ENCODE results near the gene PPP1R37. TPM values are rescaled to one million over a fixed set of nuclear protein-coding genes. Genes with fewer than 3 reads are reported as not detected.
A peak's percentile ranks its signal among the peaks of the same experiment; 100 is the strongest.

Gene PPP1R37, protein sequence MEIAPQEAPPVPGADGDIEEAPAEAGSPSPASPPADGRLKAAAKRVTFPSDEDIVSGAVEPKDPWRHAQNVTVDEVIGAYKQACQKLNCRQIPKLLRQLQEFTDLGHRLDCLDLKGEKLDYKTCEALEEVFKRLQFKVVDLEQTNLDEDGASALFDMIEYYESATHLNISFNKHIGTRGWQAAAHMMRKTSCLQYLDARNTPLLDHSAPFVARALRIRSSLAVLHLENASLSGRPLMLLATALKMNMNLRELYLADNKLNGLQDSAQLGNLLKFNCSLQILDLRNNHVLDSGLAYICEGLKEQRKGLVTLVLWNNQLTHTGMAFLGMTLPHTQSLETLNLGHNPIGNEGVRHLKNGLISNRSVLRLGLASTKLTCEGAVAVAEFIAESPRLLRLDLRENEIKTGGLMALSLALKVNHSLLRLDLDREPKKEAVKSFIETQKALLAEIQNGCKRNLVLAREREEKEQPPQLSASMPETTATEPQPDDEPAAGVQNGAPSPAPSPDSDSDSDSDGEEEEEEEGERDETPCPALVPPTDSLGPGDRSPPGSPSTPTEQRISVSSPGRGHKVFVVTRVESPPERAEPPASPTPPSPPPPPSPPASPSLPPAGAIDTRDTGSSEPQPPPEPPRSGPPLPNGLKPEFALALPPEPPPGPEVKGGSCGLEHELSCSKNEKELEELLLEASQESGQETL
- 20.1 TPM for polyA plus RNA-seq (2013, experiment 1 of 2; ENCODE audit: insufficient read length)
- 21.1 TPM for polyA plus RNA-seq (2013, experiment 2 of 2; ENCODE audit: insufficient read length)

DNA sequence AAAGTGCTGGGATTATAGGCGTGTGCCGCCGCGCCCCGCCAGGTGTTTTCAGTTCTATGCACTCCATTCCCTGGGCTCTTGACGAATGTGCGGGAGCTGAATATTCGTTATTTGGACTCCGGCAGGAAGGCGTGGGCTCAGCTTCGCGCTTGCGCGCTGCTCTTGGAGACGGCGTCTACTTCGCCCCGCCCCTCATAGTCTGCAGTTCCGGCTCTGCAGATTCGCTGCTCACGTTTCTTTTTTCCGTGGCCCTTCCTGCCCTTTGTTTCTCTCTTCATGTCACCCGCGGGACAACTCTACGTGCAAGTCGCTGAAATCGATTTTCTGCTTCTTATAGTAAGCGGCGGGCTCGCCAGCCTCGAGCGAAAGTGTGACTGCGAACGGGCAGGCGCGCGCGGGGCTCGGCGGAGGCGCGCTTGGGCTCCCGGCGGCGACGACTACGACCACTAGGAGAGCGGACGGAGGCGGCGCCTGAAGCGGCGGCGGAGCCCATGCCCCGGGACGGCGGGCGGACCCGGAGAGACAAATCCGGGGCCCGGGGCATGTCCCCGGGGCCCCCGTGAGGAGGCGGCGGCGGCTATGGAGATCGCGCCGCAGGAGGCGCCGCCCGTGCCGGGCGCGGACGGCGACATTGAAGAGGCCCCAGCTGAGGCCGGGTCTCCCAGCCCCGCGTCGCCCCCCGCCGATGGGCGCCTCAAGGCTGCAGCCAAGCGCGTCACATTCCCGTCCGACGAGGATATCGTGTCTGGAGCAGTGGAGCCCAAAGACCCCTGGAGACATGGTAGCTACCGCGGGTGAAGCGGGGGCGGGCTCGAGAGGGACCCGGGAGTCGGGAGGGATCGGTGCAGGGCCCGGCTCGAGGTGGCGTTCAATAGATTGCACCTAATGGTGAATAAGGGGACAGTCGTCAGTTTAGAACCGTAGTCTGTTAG, at the start of gene PPP1R37:
Gene PPP1R37 (plus strand): TSS at position 433 of the 932 bp plus-strand sequence. CDS start 147 bp downstream, at position 580.
- DNase-seq, result peak; percentile 98

DNA sequence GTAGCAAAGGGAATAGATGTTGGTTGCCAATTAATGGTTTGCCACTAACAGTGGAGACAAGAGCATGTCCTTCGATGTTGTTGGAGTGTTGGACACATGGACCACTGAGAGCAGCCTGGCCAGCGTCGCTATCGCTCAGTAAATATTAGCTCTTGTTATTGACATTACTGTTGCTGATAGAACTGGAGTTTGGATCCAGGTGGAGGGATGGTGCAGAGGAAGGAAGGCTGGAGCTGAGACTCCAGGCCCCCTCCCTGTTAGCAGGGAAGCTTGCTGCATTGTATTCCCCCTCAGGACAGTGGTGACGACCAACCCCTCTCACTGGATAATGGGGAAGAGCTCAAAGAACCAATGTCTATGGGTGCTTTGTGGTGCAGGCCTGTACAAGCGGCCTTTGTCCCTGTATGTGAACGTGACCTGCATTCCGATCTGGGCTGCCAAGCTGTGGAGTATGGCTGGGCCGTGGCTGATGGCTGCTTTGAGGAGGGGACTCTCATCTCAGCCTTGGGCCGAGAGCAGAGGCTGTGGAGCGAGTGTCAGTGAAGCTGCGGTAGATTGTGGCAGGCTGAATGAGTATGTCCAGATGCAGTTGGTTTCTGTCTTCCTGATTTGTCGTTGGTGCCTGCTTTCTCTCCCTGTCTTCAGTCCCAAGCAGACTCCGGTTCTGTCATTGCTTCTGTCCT, 47.2 kb upstream of the PPP1R37 start:
- no peak for DNase-seq

DNA sequence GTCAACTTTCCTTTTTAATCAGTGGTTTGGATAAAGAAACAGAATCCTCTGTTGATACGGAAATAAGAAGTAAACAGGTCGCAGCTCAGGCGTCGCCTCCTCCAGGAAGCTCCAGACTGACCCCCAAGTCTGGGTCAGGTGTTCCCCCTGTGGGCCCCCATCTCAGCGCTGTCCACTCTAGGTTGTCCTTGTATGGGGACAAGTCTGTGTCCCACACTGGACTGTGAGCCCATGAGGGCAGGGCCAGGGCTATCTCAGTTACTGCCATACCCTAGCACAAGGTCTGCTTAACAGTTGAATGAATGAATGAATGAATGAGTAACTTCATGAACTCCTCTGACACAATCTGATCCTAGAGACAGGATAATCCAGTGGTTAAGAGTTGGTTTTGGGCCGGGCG, 46.6 kb upstream of the PPP1R37 start:
- no peak for DNase-seq

DNA sequence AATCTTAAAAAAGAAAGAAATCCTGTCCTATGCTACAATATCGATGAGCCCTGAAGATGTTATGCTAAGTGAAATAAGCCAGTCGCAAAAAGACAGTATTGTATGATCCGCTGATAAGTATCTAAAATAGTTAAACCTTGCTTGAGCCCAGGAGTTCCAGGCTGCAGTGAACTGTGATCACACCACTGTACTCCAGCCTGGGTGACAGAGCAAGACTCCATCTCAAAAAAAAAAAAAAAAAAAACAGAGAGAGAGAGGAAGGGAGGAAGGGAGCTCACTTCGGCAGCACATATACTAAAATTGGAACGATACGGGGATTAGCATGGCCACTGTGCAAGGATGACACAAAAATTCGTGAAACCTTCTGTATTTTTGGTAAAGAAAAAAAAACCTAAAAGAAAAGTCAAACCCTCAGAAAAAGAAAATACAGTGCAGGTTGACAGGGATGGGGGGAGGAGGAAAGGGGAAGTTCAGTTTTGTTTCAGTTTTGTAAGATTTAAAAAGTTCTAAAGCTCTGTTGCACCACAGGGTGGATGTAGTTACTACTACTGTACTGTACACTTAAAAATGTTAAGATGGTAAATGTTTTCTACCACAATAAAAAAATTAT, 45.7 kb upstream of the PPP1R37 start:
- no peak for DNase-seq

DNA sequence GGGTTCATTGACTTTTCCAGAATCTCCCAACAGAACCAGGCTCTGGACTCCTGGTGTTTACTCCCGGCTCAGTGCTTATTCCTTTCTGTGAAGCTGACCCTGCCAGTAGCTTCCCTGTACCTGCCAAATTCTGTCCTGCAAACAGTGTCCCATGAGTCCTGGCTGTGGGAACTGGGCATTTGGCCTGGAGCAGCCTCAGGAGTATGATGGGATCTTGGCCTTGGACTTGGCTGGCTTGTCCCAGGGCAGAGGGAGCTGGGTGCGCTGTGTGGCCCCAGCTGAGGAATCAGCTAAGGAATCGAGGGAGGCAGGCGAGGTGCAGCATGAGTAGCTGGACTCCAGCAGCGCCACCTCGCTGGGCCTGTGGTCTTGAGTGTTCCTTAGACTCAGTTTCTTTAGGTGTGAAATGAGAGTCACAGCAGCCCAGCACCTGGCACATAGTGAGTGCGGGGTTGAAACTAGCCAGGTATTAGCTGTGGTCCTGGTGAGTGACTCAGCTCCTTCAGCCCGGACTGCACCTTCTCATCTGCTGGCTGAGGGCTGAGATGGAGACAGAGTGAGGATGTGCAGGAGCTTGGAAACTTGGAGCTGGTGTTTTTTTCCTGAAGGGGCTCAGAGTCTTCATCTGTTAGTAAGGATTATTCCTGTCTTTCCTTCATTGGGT, 43.8 kb upstream of the PPP1R37 start:
- no peak for DNase-seq

DNA sequence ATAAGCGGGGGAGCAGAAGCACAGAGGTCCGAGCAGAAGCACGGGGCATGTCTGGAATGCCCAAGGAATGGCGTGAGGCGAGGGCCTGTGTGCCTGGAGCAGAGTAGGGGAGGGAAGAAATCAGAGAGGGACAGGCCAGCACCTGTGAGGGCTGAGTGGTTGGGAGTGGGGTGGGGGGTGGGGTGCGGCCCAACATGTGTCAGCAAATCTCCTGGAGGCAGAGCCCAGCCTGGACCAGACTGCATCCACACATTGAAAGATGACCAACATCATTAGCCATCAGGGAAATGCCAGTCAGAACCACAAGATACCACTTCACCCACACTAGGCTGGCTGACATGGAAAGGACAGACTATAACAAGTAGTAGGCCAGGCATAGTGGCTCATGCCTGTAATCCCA, 42.9 kb upstream of the PPP1R37 start:
- DNase-seq, result no peak

DNA sequence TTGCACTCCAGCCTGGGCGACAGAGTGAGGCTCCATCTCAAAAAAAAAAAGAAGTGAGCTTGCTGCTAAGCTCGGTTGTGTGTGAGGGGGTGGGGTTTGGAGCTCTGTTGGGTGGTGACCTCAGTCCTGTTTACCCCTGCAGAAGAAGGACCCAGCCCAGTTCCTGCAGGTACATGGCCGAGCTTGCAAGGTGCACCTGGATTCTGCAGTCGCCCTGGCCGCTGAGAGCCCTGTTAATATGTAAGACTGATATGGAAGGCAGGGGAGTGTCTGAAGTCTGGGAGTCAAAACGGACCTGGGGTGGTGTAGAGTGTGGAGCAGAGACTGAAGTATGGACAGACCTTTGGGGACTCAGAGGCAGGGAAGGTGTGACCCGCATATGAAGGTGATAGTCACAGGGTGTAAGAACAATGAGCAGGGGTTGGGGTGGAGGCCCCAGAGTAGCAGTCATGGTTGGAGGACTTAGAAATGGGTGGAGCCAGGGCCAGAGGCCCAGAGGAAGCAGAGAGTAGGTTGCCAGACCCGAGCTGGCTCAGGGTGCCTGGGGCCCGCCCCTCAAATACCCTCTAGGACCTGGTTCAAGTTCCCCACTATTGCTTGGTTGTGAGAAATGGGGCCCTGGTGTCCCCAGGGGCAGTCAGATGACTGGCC, 40.9 kb upstream of the PPP1R37 start:
- no peak for DNase-seq

DNA sequence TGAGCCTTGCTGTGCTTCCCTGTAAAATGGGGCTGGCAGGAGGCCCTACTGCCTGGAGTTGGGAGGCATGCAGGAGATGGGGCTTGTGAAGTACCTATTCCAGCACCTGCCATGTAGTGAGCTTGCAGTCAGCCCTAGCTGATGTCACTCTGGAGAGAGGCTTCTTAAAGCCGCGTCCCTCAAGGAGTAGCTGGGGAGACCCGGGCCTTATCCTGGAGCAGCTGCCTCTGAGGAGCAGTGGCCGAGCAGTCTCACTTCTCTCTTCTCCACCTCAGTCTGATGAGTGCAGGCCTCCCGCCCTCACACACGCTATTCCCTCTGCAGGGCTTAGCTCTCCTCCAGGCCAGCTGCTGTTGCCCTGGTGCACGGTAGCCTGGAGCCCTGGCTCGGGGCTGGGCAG, 36.1 kb upstream of the PPP1R37 start:
- no peak for DNase-seq

DNA sequence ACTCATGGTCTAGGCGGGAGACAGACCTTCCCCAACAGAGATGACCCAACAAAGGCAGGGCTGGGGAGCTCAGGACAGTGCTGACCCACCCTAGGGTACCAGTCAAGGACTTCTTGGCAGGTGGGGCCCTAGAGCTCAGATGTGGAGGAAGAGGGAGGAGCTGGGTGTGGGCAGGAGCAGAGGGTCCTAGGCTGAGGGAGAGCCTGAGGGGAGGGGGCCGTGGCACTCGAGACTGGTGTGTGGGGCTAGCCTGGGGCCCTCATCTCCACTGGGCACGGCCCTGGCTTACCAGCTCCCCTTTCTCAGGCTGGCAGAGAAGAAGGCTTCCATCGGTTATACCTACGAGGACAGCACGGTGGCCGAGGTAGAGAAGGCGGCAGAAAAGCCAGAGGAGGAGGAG, 35.5 kb upstream of the PPP1R37 start:
- no peak for DNase-seq

DNA sequence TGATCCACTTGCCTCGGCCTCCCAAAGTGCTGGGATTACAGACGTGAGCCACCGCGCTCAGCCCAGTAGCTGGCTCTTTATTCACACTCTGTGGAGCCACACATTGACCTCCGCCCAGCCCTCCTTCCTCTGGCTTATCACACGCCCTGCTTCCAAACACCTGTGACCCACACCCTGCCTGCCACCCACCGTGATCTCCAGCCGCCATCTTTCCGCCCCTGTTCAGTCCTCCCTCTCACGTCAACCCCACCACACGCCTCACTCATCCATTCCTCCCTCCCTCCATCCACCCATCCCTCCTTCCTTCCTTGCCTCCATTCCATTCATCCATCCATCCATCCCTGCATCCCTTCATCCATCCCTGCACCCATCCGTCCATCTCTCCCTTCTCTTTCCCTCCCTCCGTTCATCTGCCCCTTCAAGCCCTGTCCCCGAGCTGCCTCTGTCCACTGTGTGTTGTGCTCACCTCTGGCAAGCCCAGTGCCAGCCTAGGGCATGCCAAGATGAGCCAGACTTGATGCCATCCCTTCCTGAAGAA, 34.3 kb upstream of the PPP1R37 start:
- no peak for DNase-seq

DNA sequence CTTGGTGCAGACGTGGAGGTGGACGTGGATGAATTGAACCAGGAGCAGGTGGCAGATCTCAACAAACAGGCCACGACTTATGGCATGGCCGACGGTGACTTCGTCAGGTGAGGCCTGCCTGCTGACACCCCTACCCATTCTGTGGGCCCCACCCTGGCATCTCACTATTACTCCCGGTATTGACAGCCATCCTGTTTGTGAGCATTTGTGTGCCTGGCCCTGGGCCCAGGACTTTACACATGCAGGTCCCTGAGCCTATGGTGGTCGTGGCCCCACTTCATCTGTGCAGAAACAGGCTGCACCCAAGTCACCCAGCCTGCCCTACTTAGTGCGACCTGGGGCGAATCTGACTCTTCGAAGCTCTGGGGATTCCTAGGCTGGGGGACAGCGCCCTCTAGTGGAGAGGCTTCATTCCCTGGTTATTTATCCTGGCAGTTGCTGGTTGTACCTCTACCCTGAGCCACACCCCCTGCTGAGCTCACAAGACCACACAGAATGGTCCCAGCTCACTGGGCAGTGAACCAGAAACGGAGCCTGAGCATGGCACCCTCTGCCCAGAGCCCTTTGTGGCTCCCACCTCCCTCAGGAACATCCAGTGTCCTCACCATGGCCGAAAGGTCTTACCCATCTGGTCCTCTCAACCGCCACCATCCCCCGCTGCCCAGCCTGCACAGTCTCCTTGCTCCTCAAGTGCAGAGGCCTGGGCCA, 33.6 kb upstream of the PPP1R37 start:
- peak; percentile 56 for DNase-seq

DNA sequence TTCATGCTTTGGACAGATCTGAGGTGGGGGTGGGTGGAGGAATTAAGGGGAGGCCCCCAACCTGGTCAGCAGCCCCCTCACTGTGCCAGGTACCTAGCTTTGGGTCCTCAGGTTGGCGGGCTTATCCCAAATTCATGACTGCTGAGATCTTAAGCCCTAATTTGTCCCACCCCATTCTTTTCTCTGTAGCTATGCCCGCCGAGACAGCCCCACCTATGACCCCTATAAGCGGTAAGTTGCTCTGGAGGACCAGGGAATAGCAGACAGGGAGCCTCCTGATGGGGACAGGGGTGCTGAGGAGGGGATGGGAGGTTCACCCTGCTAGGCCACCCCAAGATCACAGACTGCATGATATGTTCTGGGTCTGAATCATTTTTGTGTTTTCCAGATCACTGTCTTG, 31.0 kb upstream of the PPP1R37 start:
- DNase-seq, result no peak

DNA sequence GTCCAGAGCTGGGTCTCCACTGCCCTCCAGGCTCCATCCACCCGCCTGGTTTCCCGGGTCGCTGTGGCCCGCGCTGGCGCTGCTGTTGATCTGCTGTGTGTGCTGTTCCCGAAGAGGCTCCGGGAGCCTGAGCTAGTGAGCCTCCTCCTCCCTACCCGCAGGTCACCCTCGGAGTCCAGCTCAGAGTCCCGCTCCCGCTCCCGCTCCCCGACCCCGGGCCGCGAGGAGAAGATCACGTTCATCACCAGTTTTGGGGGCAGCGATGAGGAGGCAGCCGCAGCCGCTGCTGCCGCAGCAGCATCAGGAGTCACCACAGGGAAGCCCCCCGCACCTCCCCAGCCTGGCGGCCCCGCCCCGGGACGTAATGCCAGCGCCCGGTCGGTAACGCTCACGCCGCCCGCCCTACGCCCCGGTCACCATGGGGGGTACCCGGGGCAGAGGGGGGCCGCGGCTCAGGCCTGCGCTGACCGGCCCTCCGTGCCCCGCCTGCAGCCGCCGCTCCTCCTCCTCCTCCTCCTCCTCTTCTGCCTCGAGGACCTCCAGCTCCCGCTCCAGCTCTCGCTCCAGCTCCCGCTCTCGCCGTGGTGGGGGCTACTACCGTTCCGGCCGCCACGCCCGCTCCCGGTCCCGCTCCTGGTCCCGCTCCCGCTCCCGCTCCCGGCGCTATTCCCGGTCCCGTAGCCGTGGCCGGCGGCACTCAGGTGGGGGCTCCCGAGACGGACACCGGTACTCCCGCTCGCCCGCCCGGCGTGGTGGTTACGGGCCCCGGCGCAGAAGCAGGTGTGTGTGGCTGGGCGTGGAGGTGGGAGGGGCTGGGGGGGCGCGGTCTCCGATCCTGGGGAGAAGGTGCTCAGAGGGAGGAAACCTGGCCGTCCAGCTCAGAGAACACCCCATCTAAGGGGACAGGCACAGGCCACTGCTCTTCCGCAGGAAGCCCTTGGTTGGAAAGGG, 28.9 kb upstream of the PPP1R37 start:
- no peak for DNase-seq

DNA sequence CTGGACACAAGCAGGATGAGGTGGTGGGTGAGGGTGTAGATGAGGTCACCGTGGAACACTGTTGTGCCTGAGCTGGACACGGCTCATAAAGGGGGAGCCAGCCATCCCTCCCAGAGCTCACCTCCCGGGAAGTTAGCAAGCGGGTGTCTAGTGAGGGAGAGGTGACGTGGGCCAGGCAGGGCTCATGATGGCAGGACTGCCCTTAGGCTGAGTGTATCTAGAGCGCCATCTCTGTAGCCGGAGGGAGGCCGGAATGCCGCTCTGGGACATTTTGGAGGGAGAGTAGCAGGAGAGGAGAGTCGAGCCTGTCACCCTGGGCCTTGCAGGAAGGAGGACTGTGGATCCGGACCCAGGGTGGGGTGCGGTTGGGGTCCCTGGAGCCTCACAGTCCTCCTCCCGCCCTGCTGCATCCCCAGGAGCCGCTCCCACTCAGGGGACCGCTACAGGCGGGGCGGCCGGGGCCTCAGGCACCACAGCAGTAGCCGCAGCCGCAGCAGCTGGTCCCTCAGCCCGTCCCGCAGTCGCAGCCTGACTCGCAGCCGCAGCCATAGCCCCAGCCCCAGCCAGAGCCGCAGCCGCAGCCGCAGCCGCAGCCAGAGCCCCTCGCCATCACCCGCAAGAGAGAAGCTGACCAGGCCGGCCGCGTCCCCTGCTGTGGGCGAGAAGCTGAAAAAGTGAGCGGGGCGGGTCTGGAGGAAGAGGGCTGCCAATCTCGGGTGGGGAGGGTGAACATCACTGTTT, 25.9 kb upstream of the PPP1R37 start:
- DNase-seq, result no peak

DNA sequence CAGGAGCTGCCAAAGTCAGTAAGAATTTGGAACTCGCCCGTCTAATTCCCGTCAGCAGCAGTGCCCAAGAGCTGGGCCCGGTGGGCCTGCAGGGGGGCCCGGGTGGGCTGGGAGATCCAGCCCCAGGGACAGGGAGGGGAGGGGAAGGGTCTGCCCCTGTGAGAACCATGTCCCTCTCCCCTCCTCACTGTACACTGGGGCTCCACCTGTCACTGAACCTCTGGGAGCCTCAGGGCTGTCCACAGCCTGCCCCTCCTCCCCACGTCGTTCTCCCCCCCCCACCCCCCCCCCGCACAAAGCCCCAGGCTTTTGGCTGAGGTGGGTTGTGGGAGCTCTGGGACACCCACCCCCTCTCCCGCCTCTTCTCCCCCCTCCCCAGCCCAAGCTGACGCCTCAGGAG, 24.9 kb upstream of the PPP1R37 start:
- no peak for DNase-seq

DNA sequence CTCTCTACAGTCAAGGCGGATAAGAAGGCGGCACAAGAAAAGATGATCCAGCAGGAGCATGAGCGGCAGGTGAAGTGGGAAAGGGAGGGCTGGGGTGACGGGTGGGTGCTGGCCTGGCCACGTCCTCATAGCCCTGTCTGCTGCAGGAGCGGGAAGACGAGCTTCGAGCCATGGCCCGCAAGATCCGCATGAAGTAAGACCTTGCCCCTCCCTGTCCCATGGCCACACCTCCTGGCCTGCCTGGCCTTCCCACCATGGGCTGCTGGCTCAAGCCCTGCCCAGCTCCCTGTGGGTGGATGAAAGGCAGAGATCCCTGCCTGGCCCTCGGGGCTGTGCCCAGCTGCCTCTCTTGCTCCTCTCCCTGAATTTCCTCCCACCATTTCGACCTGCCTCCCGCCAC, 23.9 kb upstream of the PPP1R37 start:
- no peak for DNase-seq

DNA sequence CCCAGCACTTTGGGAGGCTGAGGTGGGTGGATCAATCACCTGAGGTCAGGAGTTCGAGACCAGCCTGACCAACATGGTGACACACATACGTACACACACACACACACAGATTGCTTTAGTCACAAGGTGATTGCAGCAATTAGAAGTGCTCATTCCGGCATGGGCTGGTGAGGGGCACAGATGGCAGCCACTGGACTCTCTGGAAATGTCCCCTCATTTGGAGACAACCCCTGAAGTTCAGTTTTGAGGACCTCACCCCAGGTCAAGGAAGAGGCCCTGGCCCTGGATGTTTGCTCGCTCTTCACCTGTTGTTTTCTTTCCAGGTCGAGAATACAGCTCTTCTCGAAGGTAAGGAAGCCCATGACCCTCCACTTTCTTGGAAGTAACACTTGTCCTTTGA, 22.8 kb upstream of the PPP1R37 start:
- no peak for DNase-seq

All from fibroblast of skin of abdomen (primary cell).